ENCODE measurements around the gene OR2C1.

Gene OR2C1

DNA sequence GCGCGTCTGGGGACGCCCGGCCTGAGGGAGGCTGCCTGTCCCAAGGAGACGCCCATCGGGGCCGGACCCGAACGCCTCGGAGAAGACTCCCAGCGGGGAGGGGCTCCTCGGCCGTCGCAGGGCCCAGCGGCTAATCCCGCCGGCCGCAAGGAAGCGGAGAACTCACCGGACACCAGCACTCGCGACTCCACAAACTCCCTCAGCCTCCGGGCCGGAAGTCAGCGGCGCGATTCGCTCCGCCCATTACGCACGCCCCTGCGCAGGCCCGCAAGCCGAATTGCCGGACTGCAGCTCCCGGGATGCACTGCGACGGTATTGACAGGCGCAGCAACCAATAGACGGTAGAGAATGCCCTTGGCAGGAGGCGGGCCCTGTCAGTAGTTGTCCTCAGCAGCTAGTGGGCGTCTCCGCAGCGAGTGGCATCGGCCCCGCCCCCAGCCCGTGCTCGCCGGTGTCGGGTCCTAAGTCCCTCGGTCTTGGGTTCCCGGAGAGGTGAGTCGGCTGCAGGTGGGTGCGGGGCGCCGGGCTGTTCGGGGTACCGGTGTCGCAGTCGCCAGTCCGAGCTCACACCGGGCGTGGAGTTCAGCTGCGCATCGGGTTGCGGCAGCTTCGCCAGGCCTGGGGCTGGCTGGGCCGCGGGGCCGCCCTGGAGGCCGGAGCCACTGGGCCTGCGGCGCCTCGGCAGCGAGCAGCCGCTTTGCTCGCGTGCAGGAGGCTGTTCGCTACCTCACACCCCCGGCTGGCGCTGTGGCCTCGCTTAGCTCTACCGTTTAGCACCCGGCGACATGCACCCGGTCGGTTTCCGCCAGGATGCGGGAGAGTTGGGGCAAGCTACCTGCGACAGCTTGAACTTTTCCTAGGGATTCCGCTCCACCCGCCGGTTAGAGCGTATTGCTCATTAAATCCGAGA, 45.3 kb downstream of the OR2C1 start, which contains the start of the genes ZNF174 and ZSCAN32:
TSS of gene ZNF174 (plus strand) at position 437 of the 910 bp plus-strand sequence. CDS start 790 bp downstream, outside the sequence.
TSS of gene ZSCAN32 (minus strand) at position 226 of the 910 bp plus-strand sequence. CDS start 3,447 bp downstream, outside the sequence.
- H3K4me1 Mint-ChIP-seq = peaks cover 13% of the 10 kb centered on the region
- H3K27me3 Mint-ChIP-seq (ENCODE audit: low read depth) = no peaks in the 10 kb centered on the region
- TF ChIP-seq, protein P1, sequence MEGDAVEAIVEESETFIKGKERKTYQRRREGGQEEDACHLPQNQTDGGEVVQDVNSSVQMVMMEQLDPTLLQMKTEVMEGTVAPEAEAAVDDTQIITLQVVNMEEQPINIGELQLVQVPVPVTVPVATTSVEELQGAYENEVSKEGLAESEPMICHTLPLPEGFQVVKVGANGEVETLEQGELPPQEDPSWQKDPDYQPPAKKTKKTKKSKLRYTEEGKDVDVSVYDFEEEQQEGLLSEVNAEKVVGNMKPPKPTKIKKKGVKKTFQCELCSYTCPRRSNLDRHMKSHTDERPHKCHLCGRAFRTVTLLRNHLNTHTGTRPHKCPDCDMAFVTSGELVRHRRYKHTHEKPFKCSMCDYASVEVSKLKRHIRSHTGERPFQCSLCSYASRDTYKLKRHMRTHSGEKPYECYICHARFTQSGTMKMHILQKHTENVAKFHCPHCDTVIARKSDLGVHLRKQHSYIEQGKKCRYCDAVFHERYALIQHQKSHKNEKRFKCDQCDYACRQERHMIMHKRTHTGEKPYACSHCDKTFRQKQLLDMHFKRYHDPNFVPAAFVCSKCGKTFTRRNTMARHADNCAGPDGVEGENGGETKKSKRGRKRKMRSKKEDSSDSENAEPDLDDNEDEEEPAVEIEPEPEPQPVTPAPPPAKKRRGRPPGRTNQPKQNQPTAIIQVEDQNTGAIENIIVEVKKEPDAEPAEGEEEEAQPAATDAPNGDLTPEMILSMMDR (IDR thresholded peaks at IDR 0.05; ENCODE audit: unreplicated experiment in 3 of 3) = no peak

DNA sequence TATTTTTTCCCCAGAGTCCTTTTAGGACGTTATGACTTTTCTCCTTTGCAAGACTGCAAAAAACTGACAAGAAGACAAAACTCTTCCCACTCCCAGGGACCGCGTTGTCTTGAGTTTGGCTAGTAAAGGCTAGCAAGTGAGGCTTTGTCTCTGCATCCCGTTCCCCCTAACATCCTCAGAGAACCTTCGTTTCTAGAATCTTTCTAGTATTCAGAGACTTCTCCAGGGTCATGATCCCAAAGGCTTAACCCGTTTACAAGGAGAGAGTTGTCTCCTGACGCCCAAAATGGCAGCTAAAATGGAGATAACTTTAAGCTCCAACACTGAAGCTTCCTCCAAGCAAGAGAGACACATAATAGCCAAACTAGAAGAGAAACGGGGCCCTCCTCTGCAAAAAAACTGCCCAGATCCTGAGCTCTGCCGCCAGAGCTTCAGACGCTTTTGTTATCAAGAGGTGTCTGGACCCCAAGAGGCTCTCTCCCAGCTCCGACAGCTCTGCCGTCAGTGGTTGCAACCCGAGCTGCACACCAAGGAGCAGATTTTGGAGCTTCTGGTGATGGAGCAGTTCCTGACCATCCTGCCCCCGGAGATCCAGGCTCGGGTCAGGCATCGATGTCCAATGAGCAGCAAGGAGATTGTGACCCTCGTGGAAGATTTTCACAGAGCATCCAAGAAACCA, 46.2 kb downstream of the OR2C1 start:
- Mint-ChIP-seq H3K36me3 (ENCODE audit: low read depth) (peaks cover 81% of the 10 kb centered on the region), H3K27ac (peak overlapping the region; percentile 79 to 93 (median 87)), H3K9me3 (peaks cover 64% of the 10 kb centered on the region), H3K27me3 (ENCODE audit: low read depth) (no peaks in the 10 kb centered on the region), H3K4me3 (peak overlapping the region; percentile 86 to 98 (median 95)), H3K4me1 (peaks cover 13% of the 10 kb centered on the region)
- TF ChIP-seq, protein P1 (IDR thresholded peaks at IDR 0.05; ENCODE audit: unreplicated experiment in 3 of 3) = no peak

More for the DNA sequence above, 45.3 kb downstream of the OR2C1 start, which contains the start of the genes ZNF174 and ZSCAN32:
- Mint-ChIP-seq H3K27ac (peak within 1 kb of the TSS; percentile 79 to 93 (median 87)), H3K36me3 (ENCODE audit: low read depth) (peaks cover 81% of the 10 kb centered on the region), H3K4me3 (peak within 1 kb of the TSS; percentile 86 to 98 (median 95)), H3K9me3 (peaks cover 64% of the 10 kb centered on the region)
